Gastrocnemius medialis (tissue), 4 donors: Measurements from ENCODE around the gene P2RX2. TPM values are rescaled to one million over a fixed set of nuclear protein-coding genes. Genes with fewer than 3 reads are reported as not detected.

Experiments used
- ATAC-seq, 2 donors: fragments of 150-250 bp; one replicate each; pipeline ENCODE4 v1.9.1; 2016
- DNase-seq, 2 donors: peaks; one replicate each; pipeline ENCODE4 v3.0.0-alpha.2; 2019
- H3K27ac ChIP-seq, 4 donors: fragments of 200-600 bp; sonication (generic); 1 replicate in 1 of 4; 2 replicates in 3 of 4; pipeline ENCODE4 v1.5.1; 2016 to 2018; ENCODE audit warnings: mild to moderate bottlenecking in 2 of 4, moderate library complexity in 1 of 4
- H3K27me3 ChIP-seq, 3 donors: fragments of 200-600 bp; sonication (generic) in 2 of 3; 1 replicate in 1 of 3; 2 replicates in 2 of 3; pipeline versions ENCODE4 v1.5.1 to v1.6.0; 2016 to 2019; ENCODE audit warnings: mild to moderate bottlenecking in 1 of 3, moderate library complexity in 1 of 3
- H3K36me3 ChIP-seq, 2 donors: fragments of 200-600 bp; sonication (generic) in 1 of 2; one replicate each; pipeline ENCODE4 v1.5.1; 2017 to 2018
- H3K4me1 ChIP-seq, 2 donors: fragments of 200-600 bp; sonication (generic) in 1 of 2; one replicate each; pipeline ENCODE4 v1.5.1; 2016 to 2017; ENCODE audit warnings: mild to moderate bottlenecking in 2 of 2
- H3K4me3 ChIP-seq, 4 donors: fragments of 200-600 bp; sonication (generic) in 3 of 4; 1 replicate in 1 of 4; 2 replicates in 3 of 4; pipeline ENCODE4 v1.5.1; 2016 to 2019; ENCODE audit warnings: mild to moderate bottlenecking in 2 of 4
- H3K9me3 ChIP-seq, 3 donors: fragments of 200-600 bp; sonication (generic) in 2 of 3; 1 replicate in 1 of 3; 2 replicates in 2 of 3; pipeline ENCODE4 v1.5.1; 2016 to 2019
- POLR2A ChIP-seq, 2 donors: fragments of 450-650 bp; IDR thresholded peaks; one replicate each; pipeline ENCODE4 v1.6.1; 2017; ENCODE audit warnings: antibody characterized with exemption in 2 of 2, mild to moderate bottlenecking in 2 of 2, moderate library complexity in 2 of 2
- in situ Hi-C, 4 donors: fragments of 200-750 bp; cut with MboI; loops; one replicate each; pipeline versions ENCODE4 v1.15.0 to v1.8.0; 2017; ENCODE audit warnings: low sequenced_read_pairs in 4 of 4
- intact Hi-C: fragments of 100-400 bp; cut with DNase I; formaldehyde crosslinking; loops from one replicate; pipeline ENCODE4 v1.15.1; 2023; ENCODE audit warnings: low total_unique reads
- total RNA-seq, 4 donors: library from RNA; depleted of rRNA; stranded (reverse); fragments of >200 nt; gene quantifications; one replicate each; pipeline versions ENCODE4 v1.1.0 to v1.2.3, GENCODE V29; 2016
- TF ChIP-seq, protein P1 (sequence below), 5 experiments: fragments of 450-650 bp in 3 of 5; fragments of 200-600 bp in 2 of 5; sonication (generic) in 2 of 5; IDR thresholded peaks in 4 of 5; conservative IDR thresholded peaks in 1 of 5; 1 replicate in 4 of 5; 2 replicates in 1 of 5; pipeline ENCODE4 v1.5.1; 2016 to 2019; ENCODE audit warnings: antibody characterized with exemption in 5 of 5, mild to moderate bottlenecking in 3 of 5, moderate library complexity in 3 of 5

The P2RX2 gene
- total RNA-seq, 4 donors from 2014 or later: not detected

DNA sequence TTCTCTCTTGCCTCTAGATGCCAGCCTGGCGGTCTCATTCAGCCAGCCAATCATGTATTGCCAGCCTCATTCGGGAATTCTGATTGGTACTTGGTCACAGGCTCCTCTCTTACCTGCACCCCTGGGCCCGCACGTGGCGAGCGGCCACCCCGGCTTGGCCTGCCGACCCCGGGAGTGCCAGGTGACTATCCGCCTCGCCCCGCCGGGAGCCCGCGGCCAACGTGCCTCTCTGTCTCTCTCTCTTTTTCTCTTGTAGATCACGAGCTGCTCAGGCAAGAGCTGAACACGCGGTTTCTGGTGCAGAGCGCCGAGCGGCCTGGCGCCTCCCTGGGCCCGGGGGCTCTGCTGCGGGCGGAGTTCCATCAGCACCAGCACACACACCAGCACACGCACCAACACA, 47.5 kb upstream of the P2RX2 start:
- DNase-seq: no peak
- Histone ChIP-seq H3K9me3 (no peaks in the 10 kb centered on the region), H3K27ac (no peak overlapping the region), H3K4me3 (no peak overlapping the region), H3K36me3 (peaks cover 0 to 32% of the 10 kb centered on the region in 2 donors), H3K27me3 (no peaks in the 10 kb centered on the region), H3K4me1 (no peaks in the 10 kb centered on the region)
- no peak for ATAC-seq
- in situ Hi-C loops (no loop called here), intact Hi-C loops (no loop called here)
- no peak for TF ChIP-seq POLR2A (IDR thresholded peaks at IDR 0.05)
- TF ChIP-seq, protein P1, sequence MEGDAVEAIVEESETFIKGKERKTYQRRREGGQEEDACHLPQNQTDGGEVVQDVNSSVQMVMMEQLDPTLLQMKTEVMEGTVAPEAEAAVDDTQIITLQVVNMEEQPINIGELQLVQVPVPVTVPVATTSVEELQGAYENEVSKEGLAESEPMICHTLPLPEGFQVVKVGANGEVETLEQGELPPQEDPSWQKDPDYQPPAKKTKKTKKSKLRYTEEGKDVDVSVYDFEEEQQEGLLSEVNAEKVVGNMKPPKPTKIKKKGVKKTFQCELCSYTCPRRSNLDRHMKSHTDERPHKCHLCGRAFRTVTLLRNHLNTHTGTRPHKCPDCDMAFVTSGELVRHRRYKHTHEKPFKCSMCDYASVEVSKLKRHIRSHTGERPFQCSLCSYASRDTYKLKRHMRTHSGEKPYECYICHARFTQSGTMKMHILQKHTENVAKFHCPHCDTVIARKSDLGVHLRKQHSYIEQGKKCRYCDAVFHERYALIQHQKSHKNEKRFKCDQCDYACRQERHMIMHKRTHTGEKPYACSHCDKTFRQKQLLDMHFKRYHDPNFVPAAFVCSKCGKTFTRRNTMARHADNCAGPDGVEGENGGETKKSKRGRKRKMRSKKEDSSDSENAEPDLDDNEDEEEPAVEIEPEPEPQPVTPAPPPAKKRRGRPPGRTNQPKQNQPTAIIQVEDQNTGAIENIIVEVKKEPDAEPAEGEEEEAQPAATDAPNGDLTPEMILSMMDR (IDR thresholded peaks at IDR 0.05 in 4 of 5, conservative IDR thresholded peaks at IDR 0.05 in 1 of 5): no peak

DNA sequence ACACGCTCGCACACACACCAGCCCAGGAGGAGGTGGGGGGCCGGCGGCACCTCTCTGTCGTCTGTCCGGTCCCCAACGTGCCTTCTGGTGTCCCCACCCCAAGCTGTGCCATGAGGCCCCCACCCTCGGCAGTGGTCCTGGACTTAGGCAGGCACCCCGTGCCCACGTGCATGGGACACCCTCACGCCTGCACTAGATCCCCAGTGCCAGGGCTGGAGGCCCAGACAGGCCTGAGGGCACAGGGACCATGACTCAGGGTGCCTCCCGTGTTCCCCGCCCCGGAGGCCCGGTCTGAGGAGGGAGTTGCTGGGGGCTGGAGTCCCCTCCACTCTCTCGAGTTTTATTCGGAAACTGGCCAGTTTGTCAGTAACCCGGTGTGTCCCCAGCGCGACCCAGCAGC, 47.0 kb upstream of the P2RX2 start:
- ATAC-seq (no peak), DNase-seq (no peak)
- H3K36me3 ChIP-seq: peaks cover 0 to 35% of the 10 kb centered on the region in 2 donors
- H3K4me1 ChIP-seq: no peaks in the 10 kb centered on the region
- in situ Hi-C loops: no loop called here
- intact Hi-C loops: no loop called here
- no peak overlapping the region for H3K27ac ChIP-seq
- no peak overlapping the region for H3K4me3 ChIP-seq
- TF ChIP-seq, protein P1 (IDR thresholded peaks at IDR 0.05 in 4 of 5, conservative IDR thresholded peaks at IDR 0.05 in 1 of 5): no peak
- TF ChIP-seq POLR2A (IDR thresholded peaks at IDR 0.05): no peak
- no peaks in the 10 kb centered on the region for H3K27me3 ChIP-seq
- H3K9me3 ChIP-seq: no peaks in the 10 kb centered on the region

DNA sequence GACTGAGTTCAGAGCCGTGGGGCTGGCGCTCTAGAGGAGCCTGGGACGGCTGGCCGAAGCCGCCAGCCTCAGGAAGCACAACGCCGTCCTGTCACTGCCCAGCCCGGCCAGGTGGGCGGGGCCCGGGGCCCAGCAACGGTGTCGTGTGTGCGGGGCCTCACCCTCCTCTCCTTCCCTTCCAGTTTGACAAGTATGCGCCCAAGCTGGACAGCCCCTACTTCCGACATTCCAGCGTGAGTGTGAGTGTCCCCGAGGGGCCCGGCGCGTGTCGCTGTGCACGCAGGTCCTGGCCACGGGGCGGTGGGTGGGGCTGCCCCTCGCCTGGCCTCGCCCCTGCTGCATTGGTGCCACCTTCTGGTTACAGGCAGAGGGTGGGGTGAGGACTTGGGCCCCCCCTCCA, 46.5 kb upstream of the P2RX2 start:
- H3K27me3 ChIP-seq: no peaks in the 10 kb centered on the region
- H3K27ac ChIP-seq: no peak overlapping the region
- H3K4me1 ChIP-seq: no peaks in the 10 kb centered on the region
- H3K4me3 ChIP-seq: no peak overlapping the region
- DNase-seq (no peak), ATAC-seq (no peak)
- no peaks in the 10 kb centered on the region for H3K9me3 ChIP-seq
- TF ChIP-seq, protein P1 (IDR thresholded peaks at IDR 0.05 in 4 of 5, conservative IDR thresholded peaks at IDR 0.05 in 1 of 5): no peak
- TF ChIP-seq POLR2A (IDR thresholded peaks at IDR 0.05): no peak
- intact Hi-C loops: no loop called here
- peaks cover 0 to 40% of the 10 kb centered on the region in 2 donors for H3K36me3 ChIP-seq
- in situ Hi-C loops: no loop called here

DNA sequence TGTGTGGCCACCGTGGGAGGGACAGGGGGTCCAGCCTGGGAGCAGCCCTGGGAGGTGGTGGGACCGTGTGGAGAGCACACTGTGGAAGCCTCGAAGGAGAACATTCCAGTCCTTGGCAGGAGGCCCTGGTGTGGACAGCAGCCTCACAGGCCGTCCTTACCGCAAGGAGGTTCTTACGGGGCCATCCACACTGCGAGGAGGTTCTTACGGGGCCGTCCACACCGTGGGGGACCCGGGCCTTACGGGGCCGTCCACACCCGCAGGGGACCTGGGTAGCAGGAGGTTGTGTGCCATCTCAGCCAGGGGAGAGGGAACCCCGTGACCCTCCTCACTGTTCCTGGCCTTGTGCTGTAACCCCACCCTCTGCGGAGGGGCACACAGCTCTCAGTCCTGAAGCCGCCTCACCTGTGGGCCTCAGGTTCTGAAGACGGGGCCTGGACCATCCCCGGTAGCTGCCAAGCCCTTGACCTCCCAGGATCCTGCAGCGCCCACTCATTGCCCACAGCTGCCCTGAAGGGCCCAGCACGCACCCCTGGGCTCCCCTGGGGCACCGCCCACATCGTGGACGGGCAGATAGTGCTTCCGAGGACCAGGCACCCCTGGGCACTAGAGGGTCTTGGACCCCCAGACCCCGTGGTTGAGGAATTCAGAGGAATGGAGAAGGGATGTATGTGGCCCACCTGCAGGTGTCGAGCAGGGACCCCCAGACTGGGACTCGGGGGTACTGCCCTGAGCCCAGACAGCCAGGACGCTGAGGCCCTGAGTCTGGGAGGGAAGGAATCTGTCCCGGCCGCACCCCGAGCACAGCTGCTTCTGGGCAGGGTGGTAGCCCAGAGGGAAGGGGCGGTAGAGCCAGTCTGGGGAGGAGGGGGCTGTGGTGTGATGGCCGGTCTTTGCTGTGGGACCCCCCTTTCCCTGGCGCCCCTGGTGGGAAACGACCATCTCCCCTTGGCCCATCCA, 45.5 kb upstream of the P2RX2 start:
- Histone ChIP-seq H3K36me3 (peaks cover 0 to 41% of the 10 kb centered on the region in 2 donors), H3K9me3 (no peaks in the 10 kb centered on the region), H3K4me3 (no peak overlapping the region), H3K27me3 (no peaks in the 10 kb centered on the region), H3K4me1 (no peaks in the 10 kb centered on the region), H3K27ac (no peak overlapping the region)
- in situ Hi-C loops: no loop called here
- no peak for TF ChIP-seq POLR2A (IDR thresholded peaks at IDR 0.05)
- TF ChIP-seq, protein P1 (IDR thresholded peaks at IDR 0.05 in 4 of 5, conservative IDR thresholded peaks at IDR 0.05 in 1 of 5): no peak
- ATAC-seq (no peak), DNase-seq (no peak)
- intact Hi-C loops: no loop called here
